ENCODE data around the gene FOSB.

GRCh38 chr19:45506989-45507871, 39.4 kb downstream of the FOSB start, which contains the start of gene VASP:
- no peak for TF ChIP-seq CTCF (conservative IDR thresholded peaks at IDR 0.05; ENCODE audit: low read depth in 2 of 2)
- TF ChIP-seq EZH2phosphoT487 (IDR thresholded peaks at IDR 0.05; ENCODE audit: unreplicated experiment) = no peak
- TF ChIP-seq JUNB (IDR thresholded peaks at IDR 0.05; ENCODE audit: unreplicated experiment) = no peak
- peak; percentile 86 for TF ChIP-seq POLR2AphosphoS5 (IDR thresholded peaks at IDR 0.05; ENCODE audit: low read depth)
- TF ChIP-seq EZH2 (IDR thresholded peaks at IDR 0.05; ENCODE audit: low read depth, unreplicated experiment) = no peak
- 0 out of 2 replicates have a peak, but pooled peaks have one; percentile 36 for TF ChIP-seq CREB1 (CRISPR knock-in tag; IDR thresholded peaks at IDR 0.05; ENCODE audit: low read depth)
- no peak for TF ChIP-seq ZNF331 (CRISPR knock-in tag; IDR thresholded peaks at IDR 0.05; ENCODE audit: low read depth)
- TF ChIP-seq REST (IDR thresholded peaks at IDR 0.05; ENCODE audit: unreplicated experiment) = peak; percentile 8
- no peak for TF ChIP-seq ZNF114 (CRISPR knock-in tag; IDR thresholded peaks at IDR 0.05)

All from GM23338 (cell line).